Activated CD4-positive, alpha-beta T cell treated with anti-CD3 and anti-CD28 coated beads, Interleukin-2, amount 50 U/mL, for 24 hours (primary cell): Measurements from ENCODE around the gene PDP2.
A peak's percentile ranks its signal among the peaks of the same experiment; 100 is the strongest.

ENCODE experiments used
- DNase-seq, 2 donors: peaks; one replicate each; pipeline ENCODE4 v3.0.0-alpha.2; 2020; ENCODE audit warnings: low read depth in 1 of 2, low spot score in 1 of 2

PDP2 gene

DNA sequence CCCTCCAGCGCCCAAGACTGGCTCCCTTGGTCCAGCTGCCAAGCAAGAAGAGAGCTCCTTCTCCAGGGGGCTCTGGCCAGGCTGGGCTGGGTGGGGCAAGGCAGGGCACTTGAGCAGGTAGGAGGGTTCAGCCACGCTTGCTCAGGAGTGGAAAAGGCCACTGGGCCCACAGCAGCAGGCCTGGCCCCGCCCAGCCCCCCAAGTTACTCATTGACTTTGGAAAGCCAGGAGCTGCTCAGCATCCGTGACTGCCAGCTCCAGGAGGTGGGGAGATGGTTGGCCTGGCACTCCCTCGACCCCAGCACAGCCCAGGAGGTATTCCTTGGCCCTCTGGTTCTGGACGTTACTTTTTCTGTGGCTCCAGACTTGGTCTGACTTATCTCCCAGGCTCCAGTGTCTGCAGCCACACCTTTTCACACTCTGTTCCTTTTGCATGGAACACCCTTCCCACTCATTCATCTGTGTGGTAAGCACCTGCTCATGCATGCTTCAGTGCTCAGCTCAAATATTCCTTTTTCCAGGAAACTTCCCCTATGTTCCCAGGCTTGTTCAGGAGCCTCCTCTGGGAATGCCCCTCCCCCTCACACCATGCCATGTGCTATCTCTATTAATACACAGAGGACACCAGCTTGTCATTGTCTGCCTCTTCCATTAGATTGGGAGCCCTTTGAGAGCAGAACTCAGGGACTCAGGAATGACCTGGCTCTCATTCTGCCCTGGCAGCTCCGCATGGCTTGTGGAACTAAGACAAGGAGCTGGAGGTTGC, 38.7 kb downstream of the PDP2 start, which contains the start of gene CDH16:
Gene CDH16, minus strand, starts transcription at position 83 of the 766 bp plus-strand sequence. CDS start 820 bp downstream, outside the sequence.
- DNase-seq, result no peak

DNA sequence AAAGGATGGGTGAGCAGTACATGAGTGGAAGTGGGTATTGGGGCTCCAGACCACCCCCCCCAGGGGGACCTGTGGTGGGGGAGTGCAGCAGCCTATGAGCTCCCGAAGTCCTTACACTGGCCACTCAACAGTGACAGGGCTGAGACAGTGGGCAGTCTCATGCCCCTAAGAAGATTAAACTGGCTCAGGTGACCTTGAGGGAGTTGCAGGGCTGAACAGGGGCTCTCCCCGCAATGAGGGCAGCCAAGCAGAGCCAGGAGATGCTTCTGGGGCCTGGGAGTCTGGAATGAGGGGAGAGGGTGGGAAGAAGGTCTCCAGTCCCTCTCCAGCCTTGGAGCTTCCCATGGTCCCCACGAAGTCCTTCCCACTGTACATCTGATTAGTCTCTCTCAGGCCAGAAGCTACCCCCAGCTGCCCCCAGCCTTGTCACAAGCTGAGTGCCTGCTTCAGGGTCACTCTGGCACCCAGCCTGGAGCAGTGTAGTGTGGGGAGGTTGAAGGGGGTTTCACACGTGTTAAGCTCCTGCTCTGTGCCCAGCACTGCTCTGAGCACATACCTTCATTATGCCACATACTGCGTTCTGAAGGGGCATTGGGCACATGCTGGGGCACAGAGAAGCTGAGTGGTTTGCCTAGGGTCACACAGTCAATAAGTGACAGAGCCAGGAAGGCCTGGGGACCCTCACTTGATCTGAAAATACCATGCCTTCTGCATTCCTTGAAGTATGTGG, 39.4 kb downstream of the PDP2 start:
- no peak for DNase-seq

DNA sequence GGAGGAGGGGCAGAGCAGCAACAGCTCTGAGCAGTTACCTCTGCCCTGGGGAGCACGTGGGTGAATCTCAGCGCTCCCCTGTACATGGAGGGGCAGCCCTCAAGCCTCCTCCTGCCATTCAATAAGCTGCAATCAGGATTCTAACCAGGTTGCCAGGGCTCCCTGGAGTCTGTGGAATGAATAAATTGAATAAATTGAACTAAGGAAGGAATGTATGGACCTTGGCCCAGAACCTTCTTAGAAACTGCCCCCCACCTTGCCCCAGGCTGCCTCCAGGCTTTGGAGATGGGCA, 39.9 kb downstream of the PDP2 start:
- DNase-seq, result no peak

GRCh38 chr16:66920924-66921680, 40.8 kb downstream of the PDP2 start:
- DNase-seq, result no peak

- DNase-seq, result no peak
Measured at GRCh38 chr16:66921729-66922450, 41.6 kb downstream of the PDP2 start.

DNA sequence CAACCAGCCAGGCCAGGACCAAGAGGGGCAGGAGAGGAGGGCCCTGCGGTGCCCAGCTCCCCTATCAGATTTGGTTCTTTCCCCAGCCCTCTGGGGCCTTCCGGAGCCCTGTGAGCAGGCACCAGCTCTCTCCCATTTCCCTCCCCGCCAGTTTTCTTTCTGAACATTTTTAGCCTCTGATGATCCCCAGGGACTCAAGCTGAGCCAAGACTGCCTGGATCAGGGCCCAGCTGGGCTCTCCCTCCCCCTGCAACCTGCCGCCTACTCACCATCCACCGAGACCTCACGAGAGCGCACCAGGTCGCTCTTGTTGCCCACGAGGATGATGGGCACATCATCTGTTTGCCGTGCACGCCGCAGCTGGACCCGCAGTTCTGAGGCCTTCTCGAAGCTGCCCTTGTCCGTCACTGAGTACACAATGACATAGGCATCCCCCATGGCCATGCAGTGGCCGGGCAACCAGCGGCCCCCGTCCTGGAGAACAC, 43.0 kb downstream of the PDP2 start:
- no peak for DNase-seq

- no peak for DNase-seq
Measured at GRCh38 chr16:66923866-66924265, 43.6 kb downstream of the PDP2 start.

DNA sequence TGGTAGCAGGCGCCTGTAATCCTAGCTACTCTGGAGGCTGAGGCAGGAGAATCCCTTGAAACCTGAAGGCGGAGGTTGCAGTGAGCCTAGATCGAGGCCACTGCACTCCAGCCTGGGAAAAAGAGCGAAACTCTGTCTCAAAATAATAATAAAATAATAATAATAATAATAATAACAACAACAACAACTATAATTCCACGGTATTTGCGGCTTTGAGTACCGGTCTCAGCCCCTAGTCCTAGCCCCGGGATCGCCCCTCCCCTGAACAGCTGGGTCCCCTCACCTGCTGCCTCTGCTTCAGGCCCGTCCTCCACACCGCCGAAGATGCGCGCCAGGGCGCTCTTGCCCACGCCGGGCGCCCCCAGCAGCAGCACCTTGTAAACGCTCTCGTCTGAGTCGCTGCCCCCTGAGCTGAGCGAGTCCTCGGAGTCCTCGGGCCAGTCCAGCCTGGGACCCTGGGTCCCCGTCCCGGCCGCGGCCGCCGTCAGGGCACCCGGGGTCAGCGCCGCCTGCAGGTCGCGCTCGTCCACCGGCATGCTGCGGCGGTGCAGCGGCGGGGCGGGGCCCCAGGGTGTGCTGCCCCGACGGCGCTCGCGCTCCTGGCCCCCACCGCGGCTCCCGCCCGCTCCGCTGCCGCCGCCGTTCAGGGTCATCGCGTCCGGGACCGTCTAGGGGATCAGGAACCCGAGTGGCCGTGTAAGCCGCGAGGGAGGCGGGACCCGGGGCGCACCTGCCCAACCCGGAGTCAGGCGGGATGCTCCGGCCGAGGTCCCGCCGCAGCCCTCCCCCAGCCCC, 44.4 kb downstream of the PDP2 start:
- DNase-seq, result no peak

GRCh38 chr16:66925322-66925840, 45.1 kb downstream of the PDP2 start, which contains the start of gene RRAD:
Gene RRAD (minus strand): TSS chr16:66925535. CDS start chr16:66925179, 356 bp downstream.
- no peak for DNase-seq

DNA sequence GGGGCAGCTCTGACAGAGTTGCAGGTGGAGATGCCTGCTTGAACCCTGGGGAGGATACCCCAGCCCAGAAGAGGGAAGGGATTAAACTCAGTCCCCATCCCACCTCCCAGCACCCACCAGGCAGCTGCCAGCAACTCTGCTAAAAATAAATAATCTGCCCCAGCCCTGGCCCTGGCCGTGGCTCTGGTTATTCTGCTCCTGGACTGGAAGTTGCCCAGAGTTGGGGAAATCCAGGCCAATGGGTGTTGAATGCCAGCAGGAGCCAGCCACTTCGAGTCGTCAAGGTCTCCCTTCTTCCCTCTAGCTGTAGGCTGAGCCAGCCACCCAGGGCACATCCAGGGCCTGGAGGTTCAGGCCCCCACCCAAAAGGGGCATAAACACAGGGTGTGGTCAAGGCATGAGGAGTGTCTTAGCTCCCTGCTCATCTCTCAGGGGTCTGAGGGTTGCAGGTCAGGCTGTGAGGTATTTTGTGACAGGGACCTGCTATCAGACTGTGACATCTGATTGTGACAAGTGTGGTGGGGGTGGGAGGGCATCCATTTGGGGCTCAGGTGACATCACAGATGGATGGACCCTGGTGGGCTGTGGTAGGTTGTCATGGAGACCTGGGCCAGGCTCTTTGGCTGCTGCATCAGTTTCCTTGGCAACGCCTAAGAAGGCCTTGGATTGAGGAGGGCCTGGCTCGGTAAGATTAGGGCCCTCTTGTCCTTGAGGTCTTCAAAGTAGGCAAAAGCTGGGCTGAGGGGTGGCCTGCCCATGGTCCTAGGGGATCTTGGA, 46.0 kb downstream of the PDP2 start:
- DNase-seq, result no peak

GRCh38 chr16:66926961-66927436, 46.7 kb downstream of the PDP2 start:
- DNase-seq, result no peak

- no peak for DNase-seq
Measured at GRCh38 chr16:66927918-66928649, 47.8 kb downstream of the PDP2 start.

- no peak for DNase-seq
Measured at GRCh38 chr16:66928702-66929388, 48.5 kb downstream of the PDP2 start.

DNA sequence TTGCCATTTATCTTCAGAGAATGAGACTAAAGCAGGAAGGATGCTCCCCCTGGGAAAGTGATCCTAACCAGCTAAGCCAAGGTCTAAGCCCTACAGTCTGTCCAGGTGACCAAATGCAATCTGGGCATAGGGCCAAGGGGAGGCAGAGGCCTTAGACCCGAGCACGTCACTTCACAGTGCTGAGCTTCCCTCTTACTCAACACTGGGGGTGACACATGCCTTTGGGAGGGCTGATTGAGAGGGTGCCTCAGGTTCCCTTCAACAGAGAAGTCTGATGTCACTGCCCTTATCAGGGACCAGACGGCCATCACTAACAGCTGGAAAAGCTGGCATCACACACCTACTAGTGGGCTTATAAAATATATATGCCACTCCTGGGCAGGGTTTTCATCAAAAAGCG, 49.9 kb downstream of the PDP2 start:
- DNase-seq, result no peak

DNA sequence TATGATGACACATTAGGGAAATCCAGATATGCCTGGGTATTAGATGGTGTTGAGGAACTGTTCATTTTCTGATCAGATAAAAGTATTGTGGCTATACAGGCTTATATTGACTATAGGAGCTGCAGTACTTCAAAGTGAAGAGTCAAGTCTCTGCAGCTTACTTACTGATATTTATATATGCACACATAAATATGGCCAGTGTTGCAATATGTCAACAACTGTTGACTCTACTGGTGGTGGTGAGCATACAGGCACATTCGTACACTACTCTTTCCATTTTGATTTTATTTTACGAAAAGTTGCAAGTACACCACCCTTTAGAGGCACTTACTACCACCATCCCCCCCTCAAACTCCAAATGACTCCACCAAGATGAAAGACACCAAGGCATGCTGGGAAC, 51.4 kb downstream of the PDP2 start:
- DNase-seq, result no peak

- DNase-seq, result no peak
Measured at GRCh38 chr16:66932076-66932475, 51.8 kb downstream of the PDP2 start.

GRCh38 chr16:66933776-66934137, 53.4 kb downstream of the PDP2 start:
- DNase-seq, result peak; percentile 39 to 42
